Measurements from ENCODE around the gene MAGI2. TPM values are rescaled to one million over a fixed set of nuclear protein-coding genes. Genes with fewer than 3 reads are reported as not detected.
A peak's percentile ranks its signal among the peaks of the same experiment; 100 is the strongest.

MAGI2 gene
- total and polyA plus RNA-seq, 4 donors, result 0.37 to 4.1 (median 1.4) TPM

GRCh38 chr7:78092331-78092730 is 1361.1 kb downstream of the MAGI2 start:
- Histone ChIP-seq H3K27me3 (ENCODE audit: control insufficient read depth in 4 of 4, insufficient read depth in 4 of 4, low read length in 3 of 4) (no peaks in the 10 kb centered on the region), H3K36me3 (ENCODE audit: control insufficient read depth in 4 of 4, insufficient read depth in 3 of 4, low read depth in 1 of 4, low read length in 3 of 4) (no peaks in the 10 kb centered on the region), H3K4me3 (ENCODE audit: low read depth in 1 of 3, low read length in 3 of 3) (no peak overlapping the region), H3K27ac (ENCODE audit: low read depth in 1 of 2, low read length in 2 of 2) (no peak overlapping the region), H3K4me1 (ENCODE audit: control insufficient read depth in 4 of 4, insufficient read depth in 4 of 4, low read length in 3 of 4) (no peaks in the 10 kb centered on the region), H3K9me3 (ENCODE audit: control insufficient read depth in 4 of 4, low read length in 3 of 4) (no peaks in the 10 kb centered on the region), H3K9ac (ENCODE audit: low read depth in 1 of 2, low read length in 2 of 2) (no peak overlapping the region)
- WGBS, result 88% methylated on average over 3 of the region's 3 CpGs
- DNase-seq (ENCODE audit: low spot score), result no peak
- TF ChIP-seq GABPA (IDR thresholded peaks at IDR 0.05 in 1 of 2, conservative IDR thresholded peaks at IDR 0.05 in 1 of 2), result no peak
- TF ChIP-seq MAX (IDR thresholded peaks at IDR 0.05), result no peak
- no peak for TF ChIP-seq REST (IDR thresholded peaks at IDR 0.05)
- no peak for TF ChIP-seq CTCF (IDR thresholded peaks at IDR 0.05; ENCODE audit: low read depth, low read length, missing input control)
- no peak for TF ChIP-seq TAF1 (conservative IDR thresholded peaks at IDR 0.05)
- no peak for TF ChIP-seq FOXA1 (IDR thresholded peaks at IDR 0.05)

- H3K27me3 ChIP-seq (ENCODE audit: control insufficient read depth in 4 of 4, insufficient read depth in 4 of 4, low read length in 3 of 4), result no peaks in the 10 kb centered on the region
- TF ChIP-seq RAD21 (IDR thresholded peaks at IDR 0.05) (peak in 1 of 2 donors; percentile 6), EGR1 (IDR thresholded peaks at IDR 0.05; ENCODE audit: low read depth in 2 of 2) (no peak)
- H3K9ac ChIP-seq (ENCODE audit: low read depth in 1 of 2, low read length in 2 of 2), result no peak overlapping the region
- H3K9me3 ChIP-seq (ENCODE audit: control insufficient read depth in 4 of 4, low read length in 3 of 4), result no peaks in the 10 kb centered on the region
- no peak overlapping the region for H3K27ac ChIP-seq (ENCODE audit: low read depth in 1 of 2, low read length in 2 of 2)
- H3K36me3 ChIP-seq (ENCODE audit: control insufficient read depth in 4 of 4, insufficient read depth in 3 of 4, low read depth in 1 of 4, low read length in 3 of 4), result no peaks in the 10 kb centered on the region
- no peaks in the 10 kb centered on the region for H3K4me1 ChIP-seq (ENCODE audit: control insufficient read depth in 4 of 4, insufficient read depth in 4 of 4, low read length in 3 of 4)
- H3K4me3 ChIP-seq (ENCODE audit: low read depth in 1 of 3, low read length in 3 of 3), result no peak overlapping the region
- DNase-seq (ENCODE audit: low spot score), result no peak
Measured at GRCh38 chr7:78090616-78091015, 1362.9 kb downstream of the MAGI2 start.

GRCh38 chr7:78083476-78084120 is 1369.9 kb downstream of the MAGI2 start:
- Histone ChIP-seq H3K27ac (ENCODE audit: low read depth in 1 of 2, low read length in 2 of 2) (no peak overlapping the region), H3K4me3 (ENCODE audit: low read depth in 1 of 3, low read length in 3 of 3) (no peak overlapping the region), H3K9ac (ENCODE audit: low read depth in 1 of 2, low read length in 2 of 2) (no peak overlapping the region), H3K27me3 (ENCODE audit: control insufficient read depth in 4 of 4, insufficient read depth in 4 of 4, low read length in 3 of 4) (no peaks in the 10 kb centered on the region), H3K4me1 (ENCODE audit: control insufficient read depth in 4 of 4, insufficient read depth in 4 of 4, low read length in 3 of 4) (no peaks in the 10 kb centered on the region), H3K9me3 (ENCODE audit: control insufficient read depth in 4 of 4, low read length in 3 of 4) (no peaks in the 10 kb centered on the region), H3K36me3 (ENCODE audit: control insufficient read depth in 4 of 4, insufficient read depth in 3 of 4, low read depth in 1 of 4, low read length in 3 of 4) (no peaks in the 10 kb centered on the region)
- DNase-seq (ENCODE audit: low spot score), result no peak
- WGBS, result 84% methylated on average over 6 of the region's 6 CpGs
- no peak for TF ChIP-seq ATF3 (IDR thresholded peaks at IDR 0.05)
- no peak for TF ChIP-seq ZBTB33 (IDR thresholded peaks at IDR 0.05)
- TF ChIP-seq NR2F2 (IDR thresholded peaks at IDR 0.05), result no peak
- TF ChIP-seq SP1 (IDR thresholded peaks at IDR 0.05), result no peak
- TF ChIP-seq EGR1 (IDR thresholded peaks at IDR 0.05; ENCODE audit: low read depth in 2 of 2), result no peak
- TF ChIP-seq TAF1 (conservative IDR thresholded peaks at IDR 0.05), result no peak

Data from liver (tissue), 9 donors.